Muscle of leg (tissue), 11 donors: ENCODE measurements around the gene PRRT1. TPM values are rescaled to one million over a fixed set of nuclear protein-coding genes. Genes with fewer than 3 reads are reported as not detected.
"Not testable (repeated sequence)": the region's sequence is repeated elsewhere in the genome, so short reads cannot be mapped to it uniquely, and the experiment has no call there.

Experiments
- DNase-seq: peaks from one replicate; pipeline ENCODE4 v3.0.0; 2013
- H3K27ac ChIP-seq: one replicate; pipeline ENCODE4 v1.5.1; 2013; ENCODE audit warnings: mild to moderate bottlenecking, low read length, control low read depth
- H3K27me3 ChIP-seq: one replicate; pipeline ENCODE4 v1.6.1; 2013; ENCODE audit warnings: low read length; ENCODE audit not compliant: control insufficient read depth, insufficient read depth
- H3K36me3 ChIP-seq: one replicate; pipeline ENCODE4 v1.6.1; 2013; ENCODE audit warnings: low read length; ENCODE audit not compliant: control insufficient read depth, insufficient read depth
- H3K4me1 ChIP-seq: one replicate; pipeline ENCODE4 v1.6.1; 2013; ENCODE audit warnings: low read length; ENCODE audit not compliant: control insufficient read depth, insufficient read depth
- H3K4me3 ChIP-seq: one replicate; pipeline ENCODE4 v1.5.1; 2013; ENCODE audit warnings: low read length, control low read depth
- H3K9me3 ChIP-seq: replicated peaks from 2 replicates; pipeline ENCODE4 v1.6.1; 2013; ENCODE audit warnings: low read depth, low read length; ENCODE audit not compliant: control insufficient read depth
- WGBS: methylation state at CpG from one replicate; pipeline ENCODE4 v1.1.5; 2013; ENCODE audit warnings: missing lambda C conversion rate; ENCODE audit not compliant: insufficient coverage; 5-methylcytosine and 5-hydroxymethylcytosine counted together
- polyA plus RNA-seq, 8 donors: library from polyadenylated mRNA; unstranded; fragments of 120-200 nt; gene quantifications; one replicate each; pipeline versions ENCODE4 v1.2.1 to v1.2.3, GENCODE V29; 2013; ENCODE audit warnings: inconsistent platforms in 1 of 8, low replicate concordance in 1 of 8; ENCODE audit not compliant: insufficient read length in 8 of 8, insufficient read depth in 1 of 8
- total RNA-seq: library from RNA; stranded (reverse); fragments of 120-200 nt; gene quantifications from one replicate; pipeline ENCODE4 v1.2.4, GENCODE V29; 2013

The PRRT1 gene
- total and polyA plus RNA-seq, 9 donors, result 0.18 to 2.3 (median 1.2) TPM

- H3K9me3 ChIP-seq, H3K27me3 ChIP-seq: not testable (repeated sequence)
- peaks cover 61% of the 10 kb centered on the region for H3K4me1 ChIP-seq
- DNase-seq, result peak; percentile 22
- H3K27ac ChIP-seq, result peak overlapping the region; percentile 75
- 75% methylated on average over 3 of the region's 18 CpGs for WGBS
- H3K4me3 ChIP-seq, result peak overlapping the region; percentile 80
- H3K36me3 ChIP-seq, result peaks cover 39% of the 10 kb centered on the region
Observed at GRCh38 chr6:32187725-32188380, 36.1 kb upstream of the PRRT1 start.

GRCh38 chr6:32187009-32187709 lies 35.4 kb upstream of the PRRT1 start:
- H3K27me3 ChIP-seq, result no peaks in the 10 kb centered on the region
- peak overlapping the region; percentile 75 for H3K27ac ChIP-seq
- H3K4me3 ChIP-seq, result no peak overlapping the region
- no peaks in the 10 kb centered on the region for H3K9me3 ChIP-seq
- peaks cover 46% of the 10 kb centered on the region for H3K36me3 ChIP-seq
- peaks cover 55% of the 10 kb centered on the region for H3K4me1 ChIP-seq
- DNase-seq, result peak; percentile 17
- WGBS, result 76% methylated on average over 6 of the region's 12 CpGs

GRCh38 chr6:32186151-32186840 lies 34.6 kb upstream of the PRRT1 start:
- H3K4me1 ChIP-seq, result peaks cover 48% of the 10 kb centered on the region
- H3K27ac ChIP-seq, result peak overlapping the region; percentile 36
- H3K27me3 ChIP-seq, H3K4me3 ChIP-seq, H3K9me3 ChIP-seq: not testable (repeated sequence)
- DNase-seq, result peak; percentile 11
- peaks cover 49% of the 10 kb centered on the region for H3K36me3 ChIP-seq
- 57% methylated on average over 6 of the region's 10 CpGs for WGBS

GRCh38 chr6:32185681-32186131 lies 34.0 kb upstream of the PRRT1 start:
- Histone ChIP-seq H3K36me3 (peaks cover 55% of the 10 kb centered on the region), H3K4me1 (peaks cover 42% of the 10 kb centered on the region), H3K27ac (peak overlapping the region; percentile 36)
- WGBS, result 29% methylated on average over 1 of the region's 11 CpGs
- DNase-seq, result peak; percentile 84
- H3K27me3 ChIP-seq, H3K4me3 ChIP-seq, H3K9me3 ChIP-seq: not testable (repeated sequence)

GRCh38 chr6:32184084-32184640 lies 32.4 kb upstream of the PRRT1 start, which contains the start of gene AGER:
TSS of gene AGER (minus strand) at chr6:32184253. CDS start at chr6:32184222, 31 bp downstream.
- peak within 1 kb of the TSS; percentile 9 for H3K27ac ChIP-seq
- H3K4me1 ChIP-seq, result peaks cover 46% of the 10 kb centered on the region
- no peaks in the 10 kb centered on the region for H3K27me3 ChIP-seq
- peak; percentile 11 for DNase-seq
- H3K9me3 ChIP-seq, result no peaks in the 10 kb centered on the region
- H3K4me3 ChIP-seq, result no peak within 1 kb of the TSS
- H3K36me3 ChIP-seq, result peaks cover 61% of the 10 kb centered on the region
- WGBS, result 100% methylated on average over 2 of the region's 6 CpGs

GRCh38 chr6:32183483-32184083 lies 31.8 kb upstream of the PRRT1 start:
- Histone ChIP-seq H3K9me3 (no peaks in the 10 kb centered on the region), H3K36me3 (peaks cover 61% of the 10 kb centered on the region), H3K4me3 (no peak overlapping the region), H3K27ac (peak overlapping the region; percentile 9), H3K4me1 (peaks cover 46% of the 10 kb centered on the region), H3K27me3 (no peaks in the 10 kb centered on the region)
- DNase-seq, result peak; percentile 33
- WGBS, result 60% methylated on average over 10 of the region's 15 CpGs

GRCh38 chr6:32183030-32183429 lies 31.3 kb upstream of the PRRT1 start:
- no peaks in the 10 kb centered on the region for H3K9me3 ChIP-seq
- H3K36me3 ChIP-seq, result peaks cover 60% of the 10 kb centered on the region
- no peaks in the 10 kb centered on the region for H3K27me3 ChIP-seq
- H3K4me3 ChIP-seq, result no peak overlapping the region
- WGBS, result 100% methylated on average over 1 of the region's 3 CpGs
- DNase-seq, result peak; percentile 6
- peak overlapping the region; percentile 9 for H3K27ac ChIP-seq
- H3K4me1 ChIP-seq, result peaks cover 42% of the 10 kb centered on the region

- Histone ChIP-seq H3K27ac (no peak overlapping the region), H3K27me3 (no peaks in the 10 kb centered on the region), H3K4me1 (peaks cover 38% of the 10 kb centered on the region), H3K4me3 (no peak overlapping the region), H3K36me3 (peaks cover 55% of the 10 kb centered on the region), H3K9me3 (no peaks in the 10 kb centered on the region)
- peak; percentile 17 for DNase-seq
- 76% methylated on average over 9 of the region's 10 CpGs for WGBS
Observed at GRCh38 chr6:32182555-32182981, 30.8 kb upstream of the PRRT1 start.

GRCh38 chr6:32181915-32182529 lies 30.3 kb upstream of the PRRT1 start:
- H3K4me1 ChIP-seq, result peaks cover 39% of the 10 kb centered on the region
- peaks cover 50% of the 10 kb centered on the region for H3K36me3 ChIP-seq
- H3K4me3 ChIP-seq, result no peak overlapping the region
- WGBS, result 90% methylated on average over 4 of the region's 10 CpGs
- no peak overlapping the region for H3K27ac ChIP-seq
- H3K27me3 ChIP-seq, result no peaks in the 10 kb centered on the region
- DNase-seq, result peak; percentile 12
- no peaks in the 10 kb centered on the region for H3K9me3 ChIP-seq
